Measurements from ENCODE around the gene TGOLN2. TPM values are rescaled to one million over a fixed set of nuclear protein-coding genes. Genes with fewer than 3 reads are reported as not detected.

Gene TGOLN2
- total and polyA plus RNA-seq, 2 of the 13 experiments (the other 11 are each of a cell fraction or from before 2014, with no cell fraction given), result 99.6 to 155 TPM

DNA sequence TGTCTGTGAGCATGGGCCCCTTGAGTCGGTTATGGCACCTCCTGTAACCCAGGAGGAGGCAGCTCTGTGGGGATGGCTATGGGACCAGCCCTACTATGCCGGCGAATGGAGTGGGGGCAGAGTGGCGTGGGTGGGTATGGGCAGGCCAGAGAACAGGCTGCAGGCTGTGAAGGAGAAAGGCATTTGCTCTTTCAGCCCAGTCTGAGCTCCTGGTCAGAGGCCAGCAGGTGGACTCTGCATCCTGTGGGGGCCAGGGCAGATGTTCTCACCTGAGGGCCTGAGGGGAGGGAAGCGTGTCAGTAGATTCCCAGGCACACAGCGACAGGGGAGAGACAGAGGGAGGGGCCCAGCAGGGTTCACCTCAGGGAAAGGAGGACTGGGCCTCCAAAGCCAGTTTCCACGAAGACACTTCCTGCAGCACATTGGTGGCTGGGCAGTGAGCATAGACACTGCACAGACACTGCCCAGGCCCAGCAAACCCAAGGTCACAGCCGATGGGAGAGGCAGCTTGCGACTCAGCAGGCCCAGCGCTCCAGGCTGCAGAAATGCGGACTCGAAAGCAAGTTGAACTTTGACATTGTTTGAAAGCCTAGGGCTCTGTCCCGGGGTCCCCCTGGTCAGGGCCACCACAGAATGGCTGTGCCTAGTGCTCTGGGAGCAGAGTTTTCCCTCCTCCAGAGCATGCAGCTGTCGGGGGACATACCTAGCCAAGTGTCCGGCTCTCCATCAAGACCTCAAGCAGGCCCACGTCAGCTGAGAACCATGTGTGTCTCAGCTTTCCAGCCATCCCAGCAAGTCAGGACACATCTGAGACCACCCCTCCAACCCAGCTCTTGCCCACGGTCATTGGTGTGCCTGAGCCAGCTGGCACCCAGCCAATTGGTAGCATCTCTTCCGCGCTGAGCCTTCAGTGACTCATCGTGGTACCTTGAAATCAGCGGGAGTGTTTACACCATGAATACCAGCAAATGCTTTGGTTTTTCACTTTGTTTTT, 53.8 kb downstream of the TGOLN2 start (continued):
- TF ChIP-seq ESRRA (CRISPR knock-in tag; IDR thresholded peaks at IDR 0.05; ENCODE audit: low read depth) (peak; percentile 86), ZNF549 (CRISPR knock-in tag; IDR thresholded peaks at IDR 0.05) (no peak), ZNF326 (CRISPR knock-in tag; IDR thresholded peaks at IDR 0.05; ENCODE audit: borderline replicate concordance) (no peak), ZNF263 (CRISPR knock-in tag; IDR thresholded peaks at IDR 0.05) (no peak), HDAC1 (CRISPR knock-in tag; IDR thresholded peaks at IDR 0.05) (peak; percentile 62; the same call in 1 of the 2 replicates), SOX6 (IDR thresholded peaks at IDR 0.05) (no peak), SOX6 (CRISPR knock-in tag; IDR thresholded peaks at IDR 0.05) (peak; percentile 66), ZFP82 (CRISPR knock-in tag; IDR thresholded peaks at IDR 0.05; ENCODE audit: borderline replicate concordance) (no peak), SNAPC2 (CRISPR knock-in tag; IDR thresholded peaks at IDR 0.05) (no peak), NFATC3 (CRISPR knock-in tag; IDR thresholded peaks at IDR 0.05) (no peak), EEA1 (CRISPR knock-in tag; IDR thresholded peaks at IDR 0.05; ENCODE audit: borderline replicate concordance) (0 out of 2 replicates have a peak, but pooled peaks have one; percentile 62), ZNF510 (CRISPR knock-in tag; IDR thresholded peaks at IDR 0.05; ENCODE audit: low read depth) (no peak), ZNF605 (CRISPR knock-in tag; IDR thresholded peaks at IDR 0.05) (no peak), ZNF782 (CRISPR knock-in tag; IDR thresholded peaks at IDR 0.05; ENCODE audit: borderline replicate concordance) (peak; percentile 93; the same call in 1 of the 2 replicates), BCL6 (CRISPR knock-in tag; IDR thresholded peaks at IDR 0.05) (peak; percentile 86), TAF1 (CRISPR knock-in tag; IDR thresholded peaks at IDR 0.05) (no peak)
- TF ChIP-seq, protein P1, sequence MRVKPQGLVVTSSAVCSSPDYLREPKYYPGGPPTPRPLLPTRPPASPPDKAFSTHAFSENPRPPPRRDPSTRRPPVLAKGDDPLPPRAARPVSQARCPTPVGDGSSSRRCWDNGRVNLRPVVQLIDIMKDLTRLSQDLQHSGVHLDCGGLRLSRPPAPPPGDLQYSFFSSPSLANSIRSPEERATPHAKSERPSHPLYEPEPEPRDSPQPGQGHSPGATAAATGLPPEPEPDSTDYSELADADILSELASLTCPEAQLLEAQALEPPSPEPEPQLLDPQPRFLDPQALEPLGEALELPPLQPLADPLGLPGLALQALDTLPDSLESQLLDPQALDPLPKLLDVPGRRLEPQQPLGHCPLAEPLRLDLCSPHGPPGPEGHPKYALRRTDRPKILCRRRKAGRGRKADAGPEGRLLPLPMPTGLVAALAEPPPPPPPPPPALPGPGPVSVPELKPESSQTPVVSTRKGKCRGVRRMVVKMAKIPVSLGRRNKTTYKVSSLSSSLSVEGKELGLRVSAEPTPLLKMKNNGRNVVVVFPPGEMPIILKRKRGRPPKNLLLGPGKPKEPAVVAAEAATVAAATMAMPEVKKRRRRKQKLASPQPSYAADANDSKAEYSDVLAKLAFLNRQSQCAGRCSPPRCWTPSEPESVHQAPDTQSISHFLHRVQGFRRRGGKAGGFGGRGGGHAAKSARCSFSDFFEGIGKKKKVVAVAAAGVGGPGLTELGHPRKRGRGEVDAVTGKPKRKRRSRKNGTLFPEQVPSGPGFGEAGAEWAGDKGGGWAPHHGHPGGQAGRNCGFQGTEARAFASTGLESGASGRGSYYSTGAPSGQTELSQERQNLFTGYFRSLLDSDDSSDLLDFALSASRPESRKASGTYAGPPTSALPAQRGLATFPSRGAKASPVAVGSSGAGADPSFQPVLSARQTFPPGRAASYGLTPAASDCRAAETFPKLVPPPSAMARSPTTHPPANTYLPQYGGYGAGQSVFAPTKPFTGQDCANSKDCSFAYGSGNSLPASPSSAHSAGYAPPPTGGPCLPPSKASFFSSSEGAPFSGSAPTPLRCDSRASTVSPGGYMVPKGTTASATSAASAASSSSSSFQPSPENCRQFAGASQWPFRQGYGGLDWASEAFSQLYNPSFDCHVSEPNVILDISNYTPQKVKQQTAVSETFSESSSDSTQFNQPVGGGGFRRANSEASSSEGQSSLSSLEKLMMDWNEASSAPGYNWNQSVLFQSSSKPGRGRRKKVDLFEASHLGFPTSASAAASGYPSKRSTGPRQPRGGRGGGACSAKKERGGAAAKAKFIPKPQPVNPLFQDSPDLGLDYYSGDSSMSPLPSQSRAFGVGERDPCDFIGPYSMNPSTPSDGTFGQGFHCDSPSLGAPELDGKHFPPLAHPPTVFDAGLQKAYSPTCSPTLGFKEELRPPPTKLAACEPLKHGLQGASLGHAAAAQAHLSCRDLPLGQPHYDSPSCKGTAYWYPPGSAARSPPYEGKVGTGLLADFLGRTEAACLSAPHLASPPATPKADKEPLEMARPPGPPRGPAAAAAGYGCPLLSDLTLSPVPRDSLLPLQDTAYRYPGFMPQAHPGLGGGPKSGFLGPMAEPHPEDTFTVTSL (CRISPR knock-in tag; IDR thresholded peaks at IDR 0.05; ENCODE audit: borderline replicate concordance), result 0 out of 2 replicates have a peak, but pooled peaks have one; percentile 4
- TF ChIP-seq, protein P2, sequence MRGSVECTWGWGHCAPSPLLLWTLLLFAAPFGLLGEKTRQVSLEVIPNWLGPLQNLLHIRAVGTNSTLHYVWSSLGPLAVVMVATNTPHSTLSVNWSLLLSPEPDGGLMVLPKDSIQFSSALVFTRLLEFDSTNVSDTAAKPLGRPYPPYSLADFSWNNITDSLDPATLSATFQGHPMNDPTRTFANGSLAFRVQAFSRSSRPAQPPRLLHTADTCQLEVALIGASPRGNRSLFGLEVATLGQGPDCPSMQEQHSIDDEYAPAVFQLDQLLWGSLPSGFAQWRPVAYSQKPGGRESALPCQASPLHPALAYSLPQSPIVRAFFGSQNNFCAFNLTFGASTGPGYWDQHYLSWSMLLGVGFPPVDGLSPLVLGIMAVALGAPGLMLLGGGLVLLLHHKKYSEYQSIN (CRISPR knock-in tag; IDR thresholded peaks at IDR 0.05; ENCODE audit: borderline replicate concordance), result no peak
- TF ChIP-seq, protein P3, sequence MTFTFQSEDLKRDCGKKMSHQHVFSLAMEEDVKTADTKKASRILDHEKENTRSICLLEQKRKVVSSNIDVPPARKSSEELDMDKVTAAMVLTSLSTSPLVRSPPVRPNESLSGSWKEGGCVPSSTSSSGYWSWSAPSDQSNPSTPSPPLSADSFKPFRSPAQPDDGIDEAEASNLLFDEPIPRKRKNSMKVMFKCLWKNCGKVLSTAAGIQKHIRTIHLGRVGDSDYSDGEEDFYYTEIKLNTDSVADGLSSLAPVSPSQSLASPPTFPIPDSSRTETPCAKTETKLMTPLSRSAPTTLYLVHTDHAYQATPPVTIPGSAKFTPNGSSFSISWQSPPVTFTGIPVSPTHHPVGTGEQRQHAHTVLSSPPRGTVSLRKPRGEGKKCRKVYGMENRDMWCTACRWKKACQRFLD (CRISPR knock-in tag; IDR thresholded peaks at IDR 0.05; ENCODE audit: borderline replicate concordance), result no peak

Data from HepG2 (cell line).